GM18909 (cell line): ENCODE data around the gene FEV.

ENCODE experiments used
- ATAC-seq: cut with Tn5 transposase; IDR thresholded peaks from one replicate; pipeline ENCODE4 v1.9.1; 2021; ENCODE audit warnings: mild to moderate bottlenecking; ENCODE audit not compliant: unreplicated experiment, poor library complexity

The FEV gene

GRCh38 chr2:218985021-218985324, at the start of gene FEV:
Gene FEV, minus strand, starts transcription at chr2:218985184. Its CDS starts 109 bp downstream, at chr2:218985075.
- ATAC-seq: no peak

- ATAC-seq: no peak
Measured at GRCh38 chr2:219032051-219032745, 47.2 kb upstream of the FEV start.

- no peak for ATAC-seq
Measured at GRCh38 chr2:219031005-219031738, 46.2 kb upstream of the FEV start.

GRCh38 chr2:219030177-219030940, 45.4 kb upstream of the FEV start:
- no peak for ATAC-seq

GRCh38 chr2:219029829-219030165, 44.8 kb upstream of the FEV start:
- ATAC-seq: peak; percentile 80

GRCh38 chr2:219028996-219029828, 44.2 kb upstream of the FEV start:
- ATAC-seq: no peak

GRCh38 chr2:219028141-219028540, 43.2 kb upstream of the FEV start:
- no peak for ATAC-seq

- ATAC-seq: no peak
Measured at GRCh38 chr2:219027511-219028055, 42.6 kb upstream of the FEV start.

GRCh38 chr2:219026946-219027345, 42.0 kb upstream of the FEV start:
- no peak for ATAC-seq

- no peak for ATAC-seq
Measured at GRCh38 chr2:219025637-219026585, 40.9 kb upstream of the FEV start.

- no peak for ATAC-seq
Measured at GRCh38 chr2:219024059-219024458, 39.1 kb upstream of the FEV start.

GRCh38 chr2:219023045-219023605, 38.1 kb upstream of the FEV start:
- no peak for ATAC-seq

- no peak for ATAC-seq
Measured at GRCh38 chr2:219022616-219023015, 37.6 kb upstream of the FEV start.

GRCh38 chr2:219022041-219022440, 37.1 kb upstream of the FEV start:
- no peak for ATAC-seq

GRCh38 chr2:219021591-219021990, 36.6 kb upstream of the FEV start:
- ATAC-seq: no peak

GRCh38 chr2:219020604-219021365, 35.8 kb upstream of the FEV start:
- no peak for ATAC-seq

GRCh38 chr2:219019436-219019835, 34.5 kb upstream of the FEV start:
- ATAC-seq: no peak

- ATAC-seq: no peak
Measured at GRCh38 chr2:219018726-219019125, 33.7 kb upstream of the FEV start.
